GM19238 (cell line): ENCODE data around the gene RNF150.
A peak's percentile ranks its signal among the peaks of the same experiment; 100 is the strongest.
"Not testable (repeated sequence)": the region's sequence is repeated elsewhere in the genome, so short reads cannot be mapped to it uniquely, and the experiment has no call there.

Experiments used
- DNase-seq: peaks from one replicate; pipeline ENCODE4 v3.0.0; 2011; ENCODE audit warnings: low spot score; ENCODE audit not compliant: insufficient read length

Gene RNF150

DNA sequence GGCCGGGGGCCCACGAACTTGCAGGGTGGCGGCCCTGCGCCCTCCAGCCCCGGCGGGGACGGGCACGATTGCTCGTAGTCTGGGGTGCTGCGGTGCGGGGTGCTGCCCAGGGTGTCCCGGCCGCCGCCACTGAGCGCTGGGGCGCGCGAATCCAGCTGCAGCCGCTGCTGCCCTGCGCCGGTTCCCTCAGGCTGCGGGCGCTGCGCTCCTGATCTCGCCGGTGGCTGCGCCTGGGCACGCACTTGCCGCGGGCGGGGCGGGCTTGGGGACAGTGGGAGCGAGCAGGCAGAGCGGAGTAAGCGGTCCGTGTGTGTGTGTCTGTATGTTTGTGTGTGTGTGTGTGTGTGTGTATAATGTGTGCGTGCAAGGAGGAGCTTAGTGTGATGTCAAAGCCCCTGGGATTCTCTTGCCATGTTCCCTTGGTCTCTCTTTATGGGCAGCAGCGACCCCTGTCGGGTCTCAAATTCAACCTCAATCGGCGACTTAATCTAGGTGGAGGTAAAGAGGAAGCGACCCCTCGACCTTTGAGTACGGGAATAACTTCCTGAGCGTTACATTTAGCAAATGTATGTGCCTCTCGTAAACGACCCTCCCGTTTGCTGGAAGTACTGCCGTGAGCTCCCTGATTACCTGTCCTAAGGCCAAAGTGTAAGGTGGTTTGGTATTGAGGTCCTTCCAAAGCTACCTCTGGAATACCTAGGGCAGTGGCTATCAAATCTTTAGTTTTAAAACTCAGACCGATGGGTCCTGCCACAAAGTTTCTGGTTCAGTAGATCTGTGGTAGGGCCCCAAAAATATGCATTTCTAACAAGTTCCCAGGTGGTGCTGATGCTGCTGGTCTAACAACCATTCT lies at the start of gene RNF150:
RNF150 (minus strand) TSS at position 324 of the 853 bp plus-strand sequence.
- DNase-seq = peak; percentile 29

DNA sequence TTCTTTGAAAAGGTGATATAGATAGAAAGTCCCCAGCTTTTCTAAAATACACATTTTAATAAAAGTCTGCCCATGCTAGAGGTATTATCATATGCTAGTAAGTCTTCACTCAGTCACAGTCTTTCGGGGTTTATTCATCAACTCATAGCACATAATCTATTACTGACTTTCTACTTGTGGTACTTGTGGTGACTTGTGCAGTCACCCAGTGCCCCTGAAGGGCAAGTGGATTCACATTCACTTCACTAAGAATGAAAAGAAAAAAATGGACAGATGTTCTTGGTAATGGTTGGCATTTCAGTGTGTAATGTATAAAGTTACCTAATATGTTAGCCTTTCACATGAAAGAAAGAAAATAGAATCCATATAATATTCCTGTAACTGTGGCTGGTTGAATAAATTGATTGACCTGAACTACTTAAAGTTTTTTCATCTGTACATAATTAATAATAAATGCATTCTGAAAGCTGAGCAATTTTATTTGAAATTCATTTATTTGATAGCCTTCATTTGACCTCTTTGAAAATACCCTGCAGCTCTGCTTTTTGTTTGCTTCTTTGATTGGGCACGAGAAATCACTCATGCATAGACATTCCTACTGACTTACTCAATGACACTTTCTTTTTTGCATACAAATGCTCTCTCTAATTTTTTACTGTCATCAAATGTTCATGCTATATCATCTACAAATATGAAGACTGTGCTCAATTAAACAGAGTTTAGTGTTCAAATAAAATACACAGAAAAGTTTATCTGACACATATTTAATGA lies 47.9 kb upstream of the RNF150 start:
- DNase-seq = no peak

DNA sequence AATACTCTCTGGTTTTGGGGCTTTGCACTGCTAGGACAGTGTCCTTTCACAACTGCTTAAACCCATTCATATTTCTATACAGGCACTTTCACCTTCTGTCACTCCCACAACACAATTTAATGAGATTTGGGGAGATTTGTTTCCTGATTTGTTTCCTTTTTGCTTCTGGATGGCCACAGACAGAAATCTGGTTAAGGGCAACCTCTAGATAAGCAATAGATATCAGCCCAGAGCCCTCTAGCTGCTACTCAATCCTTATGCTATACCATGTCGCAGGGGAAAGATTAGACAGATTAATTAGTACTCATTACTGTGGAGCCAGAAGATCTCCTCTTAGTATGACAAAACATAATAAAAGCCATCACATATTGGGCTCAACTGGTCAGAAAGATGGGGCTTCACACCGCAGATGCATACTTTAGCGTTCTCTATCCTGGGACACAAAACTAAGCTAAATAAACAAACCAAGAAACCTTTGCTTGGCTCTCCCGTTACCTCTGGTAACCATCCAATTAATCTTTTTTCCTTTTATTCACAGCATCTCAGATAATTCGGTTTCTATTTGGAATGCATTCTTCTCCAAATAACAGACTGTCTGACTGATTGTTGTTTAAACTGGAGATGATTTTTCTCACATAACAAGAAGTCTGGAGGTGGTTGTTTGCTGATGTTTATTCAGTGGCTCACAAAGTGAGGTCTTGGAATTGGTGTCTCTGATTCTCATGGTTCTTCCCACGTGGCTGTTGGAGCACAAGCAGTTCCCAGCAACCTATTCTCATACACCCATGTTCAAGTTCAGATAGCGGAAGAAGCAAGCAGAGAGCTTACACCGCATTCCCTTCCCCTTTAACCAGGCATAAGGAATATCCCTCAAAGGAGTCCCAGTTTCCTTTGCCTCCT lies 46.5 kb upstream of the RNF150 start:
- DNase-seq = no peak

DNA sequence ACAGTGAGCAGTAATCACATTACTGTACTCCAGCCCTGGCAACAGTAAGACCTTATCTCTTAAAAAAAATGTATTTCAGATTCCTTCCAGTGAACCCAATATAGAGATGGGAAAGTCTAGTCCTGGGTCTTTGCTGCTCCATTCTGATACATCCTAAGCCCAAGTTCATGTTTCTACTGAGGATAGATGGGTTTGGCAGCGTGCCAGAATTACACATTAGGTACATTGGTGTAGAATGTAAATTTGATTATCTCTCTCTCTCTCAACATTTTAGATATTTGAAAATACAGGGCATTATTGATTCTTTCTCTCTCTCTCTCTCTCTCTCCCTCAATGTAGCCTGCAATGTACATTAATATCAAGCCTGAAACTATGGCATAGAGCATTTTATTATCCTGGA lies 43.9 kb upstream of the RNF150 start:
- DNase-seq = no peak

DNA sequence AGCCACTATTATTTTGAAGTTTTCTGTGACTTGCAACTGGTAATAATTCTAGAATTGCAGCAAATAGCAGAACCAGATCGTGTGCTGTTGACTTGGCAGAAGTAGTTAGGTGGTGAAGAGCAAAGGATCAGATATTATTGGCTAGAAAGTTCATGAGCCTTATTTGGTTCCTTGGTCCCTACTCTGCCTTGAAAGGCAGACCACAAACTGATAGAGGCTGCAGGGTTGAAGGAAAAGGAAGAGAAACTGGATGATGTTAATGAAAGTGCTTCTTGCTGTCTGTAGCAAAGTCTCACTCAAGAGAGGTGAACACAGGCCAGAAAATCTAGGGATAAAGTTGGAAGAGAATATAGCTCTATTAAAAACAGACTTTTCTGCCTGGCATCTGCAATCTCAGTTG lies 41.2 kb upstream of the RNF150 start:
- DNase-seq = no peak

DNA sequence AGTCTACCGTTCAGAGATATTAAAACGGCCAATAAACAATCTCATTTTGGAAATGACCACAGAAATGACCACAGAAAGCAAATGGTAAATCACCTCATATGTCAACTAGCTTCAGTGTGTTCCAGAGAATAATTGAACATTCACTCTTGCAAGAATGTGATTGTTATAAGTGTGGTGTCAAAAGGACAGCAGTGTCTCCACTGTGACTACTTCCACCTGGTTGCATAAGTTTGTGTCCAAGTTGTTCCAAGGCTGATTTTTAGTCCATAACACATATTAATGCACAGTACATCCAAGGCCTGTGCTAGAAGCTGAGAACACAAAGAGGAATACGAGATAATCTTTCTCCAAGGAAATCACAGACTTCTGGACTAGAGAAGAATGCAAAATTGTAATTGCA lies 37.4 kb upstream of the RNF150 start:
- no peak for DNase-seq

DNA sequence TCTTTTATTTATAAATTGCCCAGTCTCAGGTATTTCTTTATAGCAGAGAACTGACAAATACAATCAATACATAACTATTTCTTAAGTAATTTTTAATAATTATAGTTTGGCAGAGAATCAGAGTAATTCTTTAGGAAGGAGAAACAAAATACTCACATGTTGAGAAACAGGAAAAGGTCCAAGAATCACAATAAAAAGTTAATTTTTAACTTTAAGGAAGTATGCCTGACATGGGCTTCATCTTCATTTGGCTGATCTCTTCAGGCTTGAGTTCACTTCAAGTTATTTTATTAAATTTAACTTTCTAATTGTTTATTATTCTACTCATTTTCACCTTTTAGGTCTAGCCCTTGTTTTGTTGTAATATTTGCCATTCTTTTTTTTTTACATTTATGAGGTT lies 36.1 kb upstream of the RNF150 start:
- DNase-seq = no peak

DNA sequence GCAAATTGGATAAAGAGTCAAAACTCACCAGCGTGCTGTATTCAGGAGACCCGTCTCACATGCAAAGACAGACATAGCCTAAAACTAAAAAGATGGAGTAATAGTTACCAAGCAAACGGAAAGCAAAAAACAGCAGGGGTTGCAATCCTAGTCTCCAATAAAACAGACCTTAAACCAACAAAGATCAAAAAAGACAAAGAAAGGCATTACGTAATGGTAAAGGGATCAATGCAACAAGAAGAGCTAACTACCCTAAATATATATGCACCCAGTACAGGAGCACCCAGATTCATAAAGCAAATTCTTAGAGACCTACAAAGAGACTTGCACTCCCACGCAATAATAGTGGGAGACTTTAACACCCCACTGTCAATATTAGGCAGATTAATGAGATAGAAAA lies 31.7 kb upstream of the RNF150 start:
- DNase-seq = not testable (repeated sequence)

DNA sequence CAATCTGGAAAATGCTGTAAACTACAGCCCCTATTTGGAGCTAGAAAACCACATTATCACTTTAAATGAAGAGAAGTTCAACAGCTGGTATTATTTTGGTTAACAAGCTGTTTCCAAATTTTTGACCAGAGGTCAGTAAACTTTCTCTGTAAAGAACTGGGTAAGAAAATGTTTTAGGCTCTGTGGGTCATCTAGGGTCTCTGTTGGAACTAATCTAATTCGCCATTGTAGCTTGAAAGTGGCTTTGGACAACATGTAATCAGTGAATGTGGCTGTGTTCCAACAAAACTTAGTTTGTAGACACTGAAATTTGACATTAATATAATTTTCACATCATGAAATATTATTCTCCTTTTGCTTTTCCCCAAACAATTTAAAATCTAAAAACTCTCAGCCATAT lies 25.8 kb upstream of the RNF150 start:
- DNase-seq = no peak

DNA sequence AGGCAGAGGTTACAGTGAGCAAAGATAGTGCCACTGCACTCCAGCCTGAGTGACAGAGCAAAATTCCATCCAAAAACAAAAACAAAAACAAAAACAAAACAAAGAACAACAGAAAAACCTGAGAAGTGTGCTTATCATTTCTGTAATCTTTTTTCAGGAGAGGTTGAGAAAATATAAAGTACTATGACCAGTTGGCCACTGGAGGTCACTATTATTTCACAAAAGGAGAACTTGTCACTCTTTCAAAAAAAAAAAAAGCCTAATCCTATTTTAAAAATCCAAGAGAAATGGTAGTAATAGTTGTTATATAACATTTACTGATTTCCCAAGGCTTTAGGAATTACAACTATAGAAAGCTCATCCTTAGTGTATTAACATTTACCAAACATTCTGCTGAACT lies 24.9 kb upstream of the RNF150 start:
- no peak for DNase-seq

DNA sequence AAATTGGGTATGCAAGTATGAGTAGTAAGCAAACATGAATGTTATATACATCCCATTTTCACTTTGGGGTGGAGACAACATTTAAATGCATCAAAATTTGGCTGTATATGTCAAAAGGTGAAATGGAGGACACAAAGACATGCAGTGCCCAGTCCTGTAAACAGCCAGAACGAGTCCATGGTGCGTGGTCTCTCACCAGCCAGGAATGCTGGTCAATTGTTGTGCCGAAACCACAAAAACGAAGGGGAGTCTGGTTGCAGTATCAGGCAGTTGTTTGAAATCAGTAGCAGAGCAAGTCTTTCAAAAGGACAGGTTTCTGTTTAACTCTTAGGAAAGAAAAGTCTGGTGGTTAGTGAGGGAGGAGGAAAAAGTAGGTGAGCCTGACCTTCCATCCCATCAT lies 22.3 kb upstream of the RNF150 start:
- DNase-seq = no peak

DNA sequence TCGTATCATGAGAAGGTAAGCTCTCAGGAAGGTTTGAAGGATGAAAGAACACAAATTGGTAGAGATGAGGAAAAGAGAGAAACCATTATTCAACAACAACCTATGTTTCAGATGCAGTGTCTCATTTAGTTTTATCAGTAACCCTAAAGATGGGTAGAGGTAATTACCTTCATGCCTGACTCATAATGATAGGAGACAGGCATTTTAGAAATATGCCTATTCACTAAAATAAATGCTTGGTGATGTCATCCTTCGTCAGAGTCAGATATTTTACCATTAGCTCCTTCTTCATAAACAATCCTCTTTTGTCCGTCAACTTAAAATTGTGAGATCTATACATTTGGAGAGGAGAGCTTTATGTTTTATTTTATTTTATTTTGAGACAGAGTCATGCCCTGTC lies 21.5 kb upstream of the RNF150 start:
- no peak for DNase-seq

DNA sequence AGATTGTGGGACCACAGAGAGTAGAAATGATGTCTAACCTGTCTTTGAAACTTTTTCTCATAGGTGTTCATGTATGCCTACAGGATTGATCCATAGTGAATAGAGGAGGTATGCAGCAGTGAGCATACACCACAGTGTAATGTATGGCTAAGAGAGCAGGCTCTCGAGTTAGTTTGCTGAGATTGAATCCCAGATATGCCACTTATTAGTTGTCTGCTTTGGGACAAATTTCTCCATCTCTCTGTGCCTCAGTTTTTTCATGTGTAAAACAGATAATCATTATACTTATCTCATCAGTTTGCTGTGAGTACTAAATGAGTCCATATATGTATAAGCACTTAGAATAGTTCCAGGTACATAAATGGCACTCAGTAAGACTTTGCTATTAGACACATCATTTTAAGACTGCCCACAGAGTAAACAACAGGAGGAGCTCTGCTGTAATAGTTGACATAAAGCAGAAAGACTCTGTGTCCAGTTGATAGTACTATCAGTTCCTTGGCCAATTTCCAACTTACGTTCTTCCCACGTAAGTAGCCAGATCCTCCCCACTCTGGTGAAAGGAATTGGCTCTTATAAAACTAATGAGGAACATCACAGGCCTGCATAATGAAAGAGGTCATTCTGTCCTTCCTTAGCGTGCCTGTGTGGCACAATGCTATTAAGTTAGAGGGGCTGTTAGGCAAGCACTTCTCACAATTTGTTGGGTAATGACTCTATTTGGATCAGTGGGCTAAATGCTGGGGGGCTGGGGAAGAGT lies 20.7 kb upstream of the RNF150 start:
- DNase-seq = no peak

DNA sequence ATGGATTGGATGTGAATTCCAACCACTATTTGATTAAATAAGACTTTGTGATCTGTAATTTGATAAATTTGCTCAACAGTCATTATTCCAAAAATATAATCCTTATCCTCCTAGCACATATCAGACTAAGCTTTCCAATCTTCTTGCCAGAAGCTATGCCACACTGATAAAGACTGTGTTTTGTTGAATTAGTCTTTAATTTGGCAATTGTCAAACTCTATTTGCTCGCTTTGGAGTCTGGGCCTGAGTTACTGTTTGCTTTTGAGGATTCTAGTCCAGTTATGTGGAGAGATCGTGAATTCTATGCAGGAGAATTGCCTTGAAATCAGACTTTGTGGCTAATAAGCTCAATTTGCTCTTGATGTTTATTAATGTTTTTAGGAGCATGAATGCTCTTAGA lies 10.9 kb upstream of the RNF150 start:
- no peak for DNase-seq

DNA sequence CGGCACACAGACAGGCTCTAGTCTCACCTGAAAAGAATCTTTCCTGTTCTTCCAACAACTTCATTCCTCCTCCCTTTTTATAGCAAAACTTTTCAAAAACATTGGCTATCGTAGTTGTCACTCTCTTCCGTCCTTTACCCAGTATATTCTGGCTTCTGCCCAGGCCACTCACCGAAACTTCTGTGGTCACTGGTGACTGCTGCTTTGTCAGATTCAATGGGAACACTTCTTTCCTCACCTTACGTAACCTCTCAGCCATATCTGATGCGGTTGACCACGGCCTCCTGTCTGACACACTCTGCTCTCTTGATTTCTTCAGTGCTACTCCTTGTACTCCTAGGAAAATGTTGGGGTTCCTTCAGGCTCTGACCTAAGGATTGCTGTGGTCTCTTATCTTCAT lies 9.2 kb upstream of the RNF150 start:
- DNase-seq = no peak

DNA sequence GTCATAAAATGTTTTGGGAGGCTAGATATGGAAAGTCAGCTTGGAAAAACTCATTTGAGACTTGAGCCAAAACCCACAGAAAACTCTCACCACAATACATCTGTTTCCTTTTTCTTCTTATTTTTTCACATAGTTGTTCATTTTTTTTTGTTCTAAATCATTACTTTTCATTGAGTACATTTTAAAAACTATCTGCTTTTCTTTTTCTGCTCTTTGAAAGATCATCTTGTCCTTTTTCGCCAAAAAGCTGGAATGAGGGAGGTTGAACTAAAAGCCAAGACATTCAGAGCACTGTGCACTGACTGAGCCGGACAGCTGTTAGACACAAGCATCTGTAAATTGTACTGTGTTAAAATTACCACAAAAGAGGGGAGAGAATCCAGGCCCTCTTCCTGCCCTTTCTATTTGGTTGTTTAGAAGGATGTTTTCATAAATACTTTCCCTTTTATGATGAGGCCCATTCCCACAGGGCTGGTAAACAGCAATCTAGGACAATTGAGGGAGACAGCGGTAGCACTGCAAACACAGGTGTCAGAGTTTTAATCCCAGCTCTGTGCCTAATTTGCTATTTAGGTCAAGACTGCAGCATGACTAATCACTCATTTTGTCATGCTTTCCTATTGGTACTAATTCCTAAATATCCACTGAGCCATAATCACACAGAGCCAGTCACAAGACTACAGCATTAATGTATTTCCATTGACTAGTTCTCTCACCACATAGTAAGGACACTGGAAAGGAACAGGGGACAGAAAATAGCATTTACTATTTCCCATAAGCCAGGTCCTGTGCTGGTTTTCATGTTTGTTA lies 7.3 kb upstream of the RNF150 start:
- no peak for DNase-seq

DNA sequence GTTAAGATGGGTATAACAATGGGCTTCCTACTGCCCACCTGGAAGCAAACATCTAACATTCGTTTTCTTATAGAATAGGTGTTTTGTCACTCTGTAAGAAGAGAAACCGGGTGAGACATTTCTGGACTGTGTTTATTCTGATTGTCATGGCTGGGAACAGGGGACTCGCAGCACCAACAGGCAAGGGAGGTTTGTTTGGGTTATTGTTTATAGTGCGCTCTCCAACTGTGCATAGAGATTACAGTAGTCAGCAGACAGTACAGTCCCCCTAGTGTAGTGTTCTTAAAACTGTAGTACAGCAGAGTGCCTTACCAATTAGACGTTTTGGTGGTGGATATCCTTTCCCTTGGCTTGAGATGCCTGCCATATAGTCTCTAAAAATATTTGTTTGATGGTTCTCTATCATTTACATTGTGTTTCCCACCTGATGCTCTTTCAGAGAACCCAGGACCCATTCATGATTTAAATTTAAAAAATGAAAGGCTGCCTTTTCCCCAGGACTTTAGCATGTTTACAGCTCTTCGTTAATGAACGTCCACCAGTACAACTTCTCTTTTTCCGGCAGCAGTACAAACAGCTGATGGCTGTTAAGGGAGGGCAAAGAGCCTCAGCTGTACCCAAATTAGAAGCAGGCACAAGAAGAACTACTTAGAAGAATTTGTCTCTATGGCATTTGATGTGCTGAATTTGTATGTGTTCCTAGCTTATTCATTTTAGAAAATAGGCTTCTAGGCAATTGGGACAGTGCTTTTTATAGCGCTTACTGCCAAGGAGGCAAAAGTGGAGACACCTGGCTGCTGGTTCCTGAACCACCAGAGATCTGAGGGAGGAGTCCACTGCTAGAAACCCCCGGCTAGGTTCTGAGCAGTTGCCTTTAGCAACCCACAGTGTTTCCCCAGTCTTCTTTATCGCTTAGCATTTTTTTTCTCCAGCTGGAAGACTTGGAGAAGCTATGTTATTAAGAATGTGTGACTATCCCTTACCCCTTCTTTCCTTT lies 1.0 kb upstream of the RNF150 start:
- DNase-seq = no peak

DNA sequence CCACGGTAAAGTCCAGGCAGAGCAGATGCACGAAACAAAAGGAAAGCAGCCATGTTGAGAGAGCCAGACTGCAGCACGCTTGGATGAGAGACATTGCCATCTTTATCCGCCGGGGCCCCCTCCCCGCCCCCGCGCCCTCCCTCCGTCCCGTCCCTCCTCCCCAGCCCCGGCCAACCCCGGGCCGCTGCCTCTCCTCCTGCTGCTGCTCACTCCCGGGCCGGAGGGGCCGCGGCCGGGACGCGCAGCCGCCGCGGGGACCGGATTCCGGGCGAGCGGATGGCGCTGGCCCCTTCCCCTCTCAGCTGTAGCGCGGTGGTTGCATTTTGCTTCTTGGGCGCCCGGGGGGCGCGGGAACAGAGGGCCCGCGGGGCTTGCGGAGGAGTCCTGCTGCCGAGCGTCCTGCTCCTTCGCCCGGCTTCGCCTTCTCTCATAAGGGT lies 542 bp downstream of the RNF150 start:
- no peak for DNase-seq
